SIG-M5 (cell line): ENCODE data around the gene TMUB1.
"Not testable (repeated sequence)": the region's sequence is repeated elsewhere in the genome, so short reads cannot be mapped to it uniquely, and the experiment has no call there.

Source experiments
- DNase-seq: peaks from one replicate; lab custom pipeline; 2025; lab: John Stamatoyannopoulos, UW

The TMUB1 gene

GRCh38 chr7:151053096-151053495, 30.2 kb downstream of the TMUB1 start:
- DNase-seq: no peak

- DNase-seq: no peak
Observed at GRCh38 chr7:151051108-151051507, 32.2 kb downstream of the TMUB1 start.

GRCh38 chr7:151048911-151049463, 34.3 kb downstream of the TMUB1 start:
- DNase-seq: no peak

- DNase-seq: no peak
Observed at GRCh38 chr7:151047976-151048815, 35.1 kb downstream of the TMUB1 start, which contains the start of gene ASIC3. ASIC3 (plus strand) TSS chr7:151048531; CDS start chr7:151048886, 355 bp downstream.

GRCh38 chr7:151046603-151047573, 36.4 kb downstream of the TMUB1 start:
- no peak for DNase-seq

GRCh38 chr7:151045967-151046366, 37.3 kb downstream of the TMUB1 start:
- DNase-seq: no peak

- DNase-seq: no peak
Observed at GRCh38 chr7:151045262-151045661, 38.0 kb downstream of the TMUB1 start.

- DNase-seq: no peak
Observed at GRCh38 chr7:151043959-151044358, 39.3 kb downstream of the TMUB1 start.

GRCh38 chr7:151043449-151043848, 39.8 kb downstream of the TMUB1 start:
- DNase-seq: not testable (repeated sequence)

GRCh38 chr7:151040616-151041375, 42.5 kb downstream of the TMUB1 start:
- DNase-seq: no peak

GRCh38 chr7:151039850-151040548, 43.3 kb downstream of the TMUB1 start:
- DNase-seq: no peak

GRCh38 chr7:151038951-151039849, 44.1 kb downstream of the TMUB1 start:
- no peak for DNase-seq

- DNase-seq: no peak
Observed at GRCh38 chr7:151035902-151036301, 47.4 kb downstream of the TMUB1 start.

GRCh38 chr7:151035026-151035717, 48.1 kb downstream of the TMUB1 start:
- no peak for DNase-seq

GRCh38 chr7:151034312-151035025, 48.8 kb downstream of the TMUB1 start:
- no peak for DNase-seq

- DNase-seq: no peak
Observed at GRCh38 chr7:151033864-151034249, 49.4 kb downstream of the TMUB1 start.

GRCh38 chr7:151032936-151033863, 50.1 kb downstream of the TMUB1 start:
- no peak for DNase-seq
